ENCODE results near the gene HES3. TPM values are rescaled to one million over a fixed set of nuclear protein-coding genes. Genes with fewer than 3 reads are reported as not detected.

HES3 gene
- total RNA-seq, 1 donor, result not detected

DNA sequence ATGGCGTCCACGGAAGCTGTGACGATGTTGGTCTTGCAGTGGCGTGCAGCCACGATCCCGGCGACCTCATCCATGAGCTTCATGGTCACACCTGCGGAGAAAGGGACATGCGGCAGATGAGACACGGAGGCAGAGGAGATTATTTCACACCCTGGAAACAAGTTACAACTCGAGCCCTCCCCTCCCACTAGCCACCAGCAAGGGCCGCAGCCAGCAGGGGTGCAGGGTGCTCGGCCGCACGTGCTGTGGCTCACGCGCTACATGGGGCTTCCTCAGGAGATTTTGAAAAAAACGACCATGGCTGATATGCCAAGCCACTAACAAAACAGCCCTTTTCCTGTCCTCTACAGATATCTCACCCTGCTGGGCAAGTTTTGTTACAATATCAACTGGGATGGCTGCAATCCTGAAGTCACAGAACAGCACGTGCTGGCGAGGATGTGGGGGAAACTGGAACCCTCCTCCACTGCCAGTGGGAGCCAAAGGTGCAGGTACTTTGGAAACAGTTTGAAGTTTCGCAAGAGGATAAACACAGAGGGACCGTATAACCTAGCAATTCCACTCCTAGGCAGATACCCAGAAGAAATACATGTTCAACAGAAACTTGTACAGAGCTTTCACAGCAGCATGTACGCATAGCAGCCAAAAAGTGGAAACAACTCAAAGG, 51.0 kb downstream of the HES3 start:
- TF ChIP-seq, protein P1, sequence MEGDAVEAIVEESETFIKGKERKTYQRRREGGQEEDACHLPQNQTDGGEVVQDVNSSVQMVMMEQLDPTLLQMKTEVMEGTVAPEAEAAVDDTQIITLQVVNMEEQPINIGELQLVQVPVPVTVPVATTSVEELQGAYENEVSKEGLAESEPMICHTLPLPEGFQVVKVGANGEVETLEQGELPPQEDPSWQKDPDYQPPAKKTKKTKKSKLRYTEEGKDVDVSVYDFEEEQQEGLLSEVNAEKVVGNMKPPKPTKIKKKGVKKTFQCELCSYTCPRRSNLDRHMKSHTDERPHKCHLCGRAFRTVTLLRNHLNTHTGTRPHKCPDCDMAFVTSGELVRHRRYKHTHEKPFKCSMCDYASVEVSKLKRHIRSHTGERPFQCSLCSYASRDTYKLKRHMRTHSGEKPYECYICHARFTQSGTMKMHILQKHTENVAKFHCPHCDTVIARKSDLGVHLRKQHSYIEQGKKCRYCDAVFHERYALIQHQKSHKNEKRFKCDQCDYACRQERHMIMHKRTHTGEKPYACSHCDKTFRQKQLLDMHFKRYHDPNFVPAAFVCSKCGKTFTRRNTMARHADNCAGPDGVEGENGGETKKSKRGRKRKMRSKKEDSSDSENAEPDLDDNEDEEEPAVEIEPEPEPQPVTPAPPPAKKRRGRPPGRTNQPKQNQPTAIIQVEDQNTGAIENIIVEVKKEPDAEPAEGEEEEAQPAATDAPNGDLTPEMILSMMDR (IDR thresholded peaks at IDR 0.05; ENCODE audit: extremely low read depth, low read depth, low read length), result no peak
- H3K9me3 ChIP-seq (ENCODE audit: low read depth, low read length), result no peaks in the 10 kb centered on the region
- H2AFZ ChIP-seq (ENCODE audit: low read length), result no peak overlapping the region
- H3K4me3 ChIP-seq (ENCODE audit: insufficient read depth, low read length), result no peak overlapping the region
- H3K4me1 ChIP-seq (ENCODE audit: insufficient read depth, low read length), result no peaks in the 10 kb centered on the region
- DNase-seq (ENCODE audit: insufficient read length, low spot score, missing footprints), result no peak
- no peaks in the 10 kb centered on the region for H4K20me1 ChIP-seq (ENCODE audit: insufficient read depth, low read length)
- H3K4me2 ChIP-seq (ENCODE audit: insufficient read depth, low read length), result no peak overlapping the region
- no peaks in the 10 kb centered on the region for H3K27me3 ChIP-seq (ENCODE audit: insufficient read depth, low read length)
- peaks cover 3% of the 10 kb centered on the region for H3K36me3 ChIP-seq (ENCODE audit: insufficient read depth, low read length)
- H3K27ac ChIP-seq (ENCODE audit: low read depth, low read length), result no peak overlapping the region
- no peaks in the 10 kb centered on the region for H3K79me2 ChIP-seq (ENCODE audit: insufficient read depth, low read length)

Other genes starting within 250 kb of the HES3 start
- gene KCNAB2, start 198.3 kb upstream of the HES3 start, total RNA-seq, result 5.0 and 5.8 TPM in 2 replicates
- under 0.01 TPM in 1 of 2 replicates, not detected in the other for gene CHD5, start 63.9 kb upstream of the HES3 start, total RNA-seq
- gene RPL22, start 44.6 kb upstream of the HES3 start, total RNA-seq, result 93.0 and 99.3 TPM in 2 replicates
- 10.6 and 42.7 TPM in 2 replicates for gene RNF207, start 38.1 kb upstream of the HES3 start, total RNA-seq
- 60.8 and 63.6 TPM in 2 replicates for gene ICMT, start 8.2 kb upstream of the HES3 start, total RNA-seq
- gene GPR153, start 16.9 kb downstream of the HES3 start, total RNA-seq, result 2.9 and 4.0 TPM in 2 replicates
- 9.1 and 10.9 TPM in 2 replicates for gene ACOT7, start 149.6 kb downstream of the HES3 start, total RNA-seq
- not detected in 2 replicates for gene HES2, start 175.7 kb downstream of the HES3 start, total RNA-seq
- gene ESPN, start 180.6 kb downstream of the HES3 start, total RNA-seq, result not detected in 2 replicates
- 3.3 and 5.0 TPM in 2 replicates for gene TNFRSF25, start 222.0 kb downstream of the HES3 start, total RNA-seq
- gene PLEKHG5, start 247.5 kb downstream of the HES3 start, total RNA-seq, result 11.2 and 13.3 TPM in 2 replicates